Activated T-cell treated with anti-CD3 and anti-CD28 coated beads, Interleukin-2, amount 50 U/mL, for 72 hours (primary cell): ENCODE data around the gene PLCH1. TPM values are rescaled to one million over a fixed set of nuclear protein-coding genes. Genes with fewer than 3 reads are reported as not detected.
"Not testable (repeated sequence)": the region's sequence is repeated elsewhere in the genome, so short reads cannot be mapped to it uniquely, and the experiment has no call there.

Experiments
- ATAC-seq, 2 donors: fragments of 150-1000 bp; cut with Tn5 transposase; replicated peaks in 1 of 2; 2 replicates each; pipeline ENCODE4 v1.10.0; 2021; ENCODE audit warnings: moderate library complexity in 2 of 2, mild to moderate bottlenecking in 1 of 2
- DNase-seq, 2 donors: peaks; one replicate each; pipeline ENCODE4 v3.0.0; 2021 to 2022; ENCODE audit warnings: mixed read lengths in 1 of 2
- H3K27ac Mint-ChIP-seq: one replicate; pipeline ENCODE4 v1.8.0; 2022; ENCODE audit warnings: mild to moderate bottlenecking, moderate library complexity, mixed read lengths
- H3K27me3 Mint-ChIP-seq: one replicate; pipeline ENCODE4 v1.8.0; 2022; ENCODE audit warnings: low read depth, mixed read lengths
- H3K36me3 Mint-ChIP-seq, 2 donors: one replicate each; pipeline ENCODE4 v1.8.0; 2022; ENCODE audit warnings: mixed read lengths in 2 of 2, mild to moderate bottlenecking in 1 of 2; ENCODE audit not compliant: insufficient read depth in 2 of 2
- H3K4me1 Mint-ChIP-seq: one replicate; pipeline ENCODE4 v1.8.0; 2022; ENCODE audit warnings: low read depth, mixed read lengths
- H3K4me3 Mint-ChIP-seq, 2 donors: one replicate each; pipeline ENCODE4 v1.8.0; 2022; ENCODE audit warnings: mild to moderate bottlenecking in 2 of 2, mixed read lengths in 2 of 2, moderate library complexity in 2 of 2
- H3K9me3 Mint-ChIP-seq, 2 donors: one replicate each; pipeline ENCODE4 v1.8.0; 2022; ENCODE audit warnings: mixed read lengths in 2 of 2
- total RNA-seq, 2 donors: library from RNA; stranded (reverse); gene quantifications; one replicate each; pipeline ENCODE4 v1.2.3, GENCODE V29; 2022

Gene PLCH1
- total RNA-seq, 2 donors from 2014 or later: 0.14 to 1.1 TPM

DNA sequence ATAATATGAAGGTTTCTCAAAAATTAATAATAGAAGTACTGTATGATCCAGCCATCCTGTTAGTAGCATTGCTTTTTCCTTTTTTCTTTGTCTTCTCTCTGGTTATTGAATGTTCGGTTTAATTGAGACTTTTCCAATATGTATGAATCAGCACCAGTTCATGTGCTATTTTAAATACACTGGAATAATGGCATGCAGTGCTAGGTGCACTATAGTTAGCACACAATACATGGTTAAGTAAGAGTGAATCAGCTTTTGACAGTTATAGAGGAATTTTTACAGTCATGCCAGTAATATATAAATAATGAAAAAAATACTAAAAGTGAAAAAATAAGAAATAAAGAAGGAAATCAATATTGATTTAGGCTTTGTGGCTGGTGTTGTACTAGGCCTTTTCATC is 337.5 kb downstream of the PLCH1 start:
- Mint-ChIP-seq H3K4me1 (no peaks in the 10 kb centered on the region), H3K36me3 (no peaks in the 10 kb centered on the region), H3K4me3 (no peak overlapping the region), H3K9me3 (no peaks in the 10 kb centered on the region), H3K27ac (no peak overlapping the region), H3K27me3 (no peaks in the 10 kb centered on the region)
- ATAC-seq (no peak), DNase-seq (no peak)

DNA sequence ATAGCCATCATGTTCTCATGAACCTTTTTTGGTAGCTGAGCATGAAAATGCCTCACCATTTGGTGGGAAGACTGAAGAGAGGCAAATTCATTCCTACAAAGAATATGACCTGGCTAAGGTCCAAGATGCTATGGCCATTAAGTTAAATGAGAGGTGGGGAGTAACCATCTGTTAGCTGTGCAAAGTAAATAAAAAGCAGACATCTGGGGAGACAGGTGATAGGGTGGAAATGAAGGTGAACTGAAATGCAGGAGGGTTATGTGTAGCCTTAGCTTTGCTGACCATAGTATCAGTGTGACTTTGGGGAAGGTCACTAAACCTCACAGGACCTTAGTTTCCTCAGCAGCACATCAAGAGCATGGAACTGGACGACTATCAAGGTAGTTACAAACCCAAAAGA is 340.4 kb downstream of the PLCH1 start:
- H3K9me3 Mint-ChIP-seq: no peaks in the 10 kb centered on the region
- H3K27ac Mint-ChIP-seq: no peak overlapping the region
- no peak overlapping the region for H3K4me3 Mint-ChIP-seq
- H3K4me1 Mint-ChIP-seq: no peaks in the 10 kb centered on the region
- no peaks in the 10 kb centered on the region for H3K36me3 Mint-ChIP-seq
- ATAC-seq (no peak), DNase-seq (no peak)
- H3K27me3 Mint-ChIP-seq: no peaks in the 10 kb centered on the region

DNA sequence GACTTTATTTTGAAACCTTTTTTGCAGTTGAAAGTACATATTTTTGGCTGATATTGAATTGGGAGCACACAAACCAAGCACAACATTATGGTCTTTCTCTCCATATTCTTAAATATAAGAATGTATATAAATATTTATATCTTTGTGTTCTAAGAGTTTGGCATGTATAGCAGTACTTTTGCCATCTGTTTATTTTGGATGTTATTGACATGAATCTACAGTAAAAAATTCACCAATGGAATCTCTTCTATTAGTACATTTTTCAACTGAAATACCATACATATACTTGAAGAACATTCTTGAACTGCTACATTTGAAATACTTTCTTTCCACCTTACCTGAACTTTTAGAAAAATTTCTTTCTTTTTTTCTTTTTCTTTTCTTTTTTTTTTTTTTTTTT is 342.2 kb downstream of the PLCH1 start:
- no peaks in the 10 kb centered on the region for H3K36me3 Mint-ChIP-seq
- no peak for DNase-seq
- no peak overlapping the region for H3K4me3 Mint-ChIP-seq
- H3K27ac Mint-ChIP-seq: no peak overlapping the region
- H3K4me1 Mint-ChIP-seq: no peaks in the 10 kb centered on the region
- ATAC-seq: no peak
- no peaks in the 10 kb centered on the region for H3K9me3 Mint-ChIP-seq
- H3K27me3 Mint-ChIP-seq: no peaks in the 10 kb centered on the region

DNA sequence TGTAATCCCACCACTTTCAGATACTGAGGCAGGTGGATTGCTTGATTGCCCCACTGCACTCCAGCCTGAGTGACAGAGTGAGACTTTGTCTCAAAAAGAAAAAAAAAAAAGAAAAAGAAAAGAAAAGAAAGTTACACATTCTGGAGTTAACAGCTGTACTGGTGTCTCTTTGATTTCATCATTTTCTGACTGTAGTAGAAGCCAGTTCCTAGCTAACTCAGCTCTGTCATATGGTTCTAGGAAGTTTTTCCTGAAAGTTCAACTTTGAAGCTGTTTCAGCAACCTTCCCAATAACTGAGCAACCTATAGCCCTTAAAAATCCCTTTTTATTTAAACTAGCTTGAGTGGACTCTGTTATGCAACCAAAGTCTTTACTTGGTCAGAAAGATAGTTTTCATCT is 346.8 kb downstream of the PLCH1 start:
- ATAC-seq (no peak), DNase-seq (no peak)
- no peaks in the 10 kb centered on the region for H3K36me3 Mint-ChIP-seq
- no peak overlapping the region for H3K4me3 Mint-ChIP-seq
- H3K27ac Mint-ChIP-seq: no peak overlapping the region
- H3K4me1 Mint-ChIP-seq: no peaks in the 10 kb centered on the region
- no peaks in the 10 kb centered on the region for H3K9me3 Mint-ChIP-seq
- no peaks in the 10 kb centered on the region for H3K27me3 Mint-ChIP-seq

DNA sequence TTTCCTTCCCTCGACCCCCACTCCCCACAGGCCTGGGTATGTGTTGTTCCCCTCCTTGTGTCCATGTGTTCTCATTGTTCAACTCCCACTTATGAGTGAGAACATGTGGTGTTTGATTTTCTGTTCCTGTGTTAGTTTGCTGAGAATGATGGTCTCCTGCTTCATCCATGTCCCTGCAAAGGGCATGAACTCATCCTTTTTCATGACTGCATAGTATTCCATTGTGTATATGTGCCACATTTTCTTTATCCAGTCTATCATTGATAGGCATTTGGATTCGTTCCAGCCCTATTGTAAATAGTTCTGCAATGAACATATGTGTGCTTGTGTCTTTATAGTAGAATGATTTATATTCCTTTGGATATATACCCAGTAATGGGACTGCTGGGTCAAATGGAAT is 350.0 kb downstream of the PLCH1 start:
- H3K27me3 Mint-ChIP-seq, H3K4me3 Mint-ChIP-seq, H3K36me3 Mint-ChIP-seq, H3K9me3 Mint-ChIP-seq, H3K27ac Mint-ChIP-seq, DNase-seq, H3K4me1 Mint-ChIP-seq, ATAC-seq: not testable (repeated sequence)

DNA sequence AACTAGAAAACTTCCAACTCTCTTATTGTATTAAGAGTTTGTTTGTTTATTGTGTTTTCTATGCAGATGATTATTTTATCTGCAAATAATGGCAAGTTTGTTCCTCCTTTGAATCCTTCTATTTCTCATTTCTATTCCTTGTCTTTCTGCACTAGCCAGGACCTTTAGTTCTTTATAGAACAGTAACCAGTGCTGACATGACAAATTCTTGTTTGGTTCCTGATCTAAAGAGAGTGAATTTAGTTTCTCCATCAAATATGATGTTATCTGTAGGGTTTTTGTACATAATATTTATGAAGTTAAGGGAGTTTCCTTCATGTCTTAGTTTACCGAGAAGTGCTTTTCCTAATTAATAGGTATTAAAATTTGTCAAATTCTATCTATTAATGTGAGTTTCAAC is 350.6 kb downstream of the PLCH1 start:
- Mint-ChIP-seq H3K4me1 (no peaks in the 10 kb centered on the region), H3K36me3 (no peaks in the 10 kb centered on the region), H3K4me3 (no peak overlapping the region), H3K27me3 (no peaks in the 10 kb centered on the region), H3K9me3 (no peaks in the 10 kb centered on the region), H3K27ac (no peak overlapping the region)
- no peak for ATAC-seq
- DNase-seq: no peak

DNA sequence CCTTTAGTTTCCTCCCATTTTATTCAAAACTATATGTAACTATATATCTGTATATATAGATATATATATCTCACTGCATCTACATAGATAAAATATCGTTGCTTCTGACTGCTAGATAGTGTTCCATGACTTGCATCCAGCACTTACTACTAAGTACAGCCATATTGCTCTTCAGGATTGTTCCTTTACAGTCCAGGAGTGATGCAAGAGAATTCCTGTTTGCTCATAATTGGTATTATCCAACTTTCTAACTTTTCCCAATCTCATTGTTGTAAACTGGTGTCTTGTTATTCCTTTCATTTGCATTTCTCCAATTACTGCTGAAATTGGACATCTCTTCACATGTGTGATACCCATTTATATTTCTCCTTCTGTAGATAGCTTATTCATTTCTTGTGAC is 351.6 kb downstream of the PLCH1 start:
- ATAC-seq: no peak
- Mint-ChIP-seq H3K9me3 (no peaks in the 10 kb centered on the region), H3K27ac (no peak overlapping the region)

DNA sequence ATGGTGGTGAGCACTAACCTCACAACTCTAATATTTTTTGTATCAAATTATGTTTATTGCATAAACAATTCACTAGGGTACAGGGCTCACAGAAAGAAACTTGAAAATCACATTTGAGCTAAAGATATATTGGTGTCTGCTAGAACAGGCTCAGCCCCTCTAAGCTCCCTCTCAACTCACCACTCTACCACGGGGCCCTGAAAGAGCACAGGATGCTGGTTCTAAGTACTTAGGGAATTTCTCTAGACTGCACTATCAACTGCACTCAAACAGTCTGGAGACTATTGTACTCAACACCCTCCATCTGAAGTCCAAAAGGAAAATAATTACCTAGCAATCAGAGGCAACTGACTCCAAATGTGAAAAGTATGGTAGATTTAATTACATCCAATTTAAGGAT is 352.7 kb downstream of the PLCH1 start:
- Mint-ChIP-seq H3K4me3 (no peak overlapping the region), H3K9me3 (no peaks in the 10 kb centered on the region), H3K27ac (no peak overlapping the region), H3K27me3 (no peaks in the 10 kb centered on the region), H3K36me3 (no peaks in the 10 kb centered on the region), H3K4me1 (no peaks in the 10 kb centered on the region)
- DNase-seq: no peak
- no peak for ATAC-seq

More for the DNA sequence above, 351.6 kb downstream of the PLCH1 start:
- no peak overlapping the region for H3K4me3 Mint-ChIP-seq
- no peaks in the 10 kb centered on the region for H3K36me3 Mint-ChIP-seq
- no peaks in the 10 kb centered on the region for H3K27me3 Mint-ChIP-seq
- DNase-seq: no peak
- H3K4me1 Mint-ChIP-seq: no peaks in the 10 kb centered on the region

DNA sequence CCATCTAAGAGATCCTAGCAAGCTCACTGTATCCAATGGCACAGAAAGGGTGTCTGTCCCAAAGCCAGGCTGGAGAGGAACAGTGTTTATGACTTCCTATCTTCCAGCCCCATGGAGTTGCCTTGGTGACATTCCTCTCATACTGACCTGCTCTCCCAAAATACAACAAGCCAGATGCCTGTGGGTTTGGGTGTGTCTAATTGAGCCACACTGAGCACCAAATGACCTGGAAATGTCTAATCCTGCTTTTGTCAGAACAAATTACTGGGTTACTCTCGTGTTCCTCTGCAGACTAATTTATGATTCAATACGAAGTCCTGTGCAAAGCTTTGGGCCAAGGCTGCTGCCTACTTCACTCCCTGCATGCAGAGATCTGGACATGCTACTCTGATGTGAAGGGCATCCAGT is 353.3 kb downstream of the PLCH1 start:
- Mint-ChIP-seq H3K27me3 (no peaks in the 10 kb centered on the region), H3K36me3 (no peaks in the 10 kb centered on the region), H3K4me1 (no peaks in the 10 kb centered on the region), H3K4me3 (no peak overlapping the region), H3K9me3 (no peaks in the 10 kb centered on the region), H3K27ac (no peak overlapping the region)
- ATAC-seq (no peak), DNase-seq (no peak)

DNA sequence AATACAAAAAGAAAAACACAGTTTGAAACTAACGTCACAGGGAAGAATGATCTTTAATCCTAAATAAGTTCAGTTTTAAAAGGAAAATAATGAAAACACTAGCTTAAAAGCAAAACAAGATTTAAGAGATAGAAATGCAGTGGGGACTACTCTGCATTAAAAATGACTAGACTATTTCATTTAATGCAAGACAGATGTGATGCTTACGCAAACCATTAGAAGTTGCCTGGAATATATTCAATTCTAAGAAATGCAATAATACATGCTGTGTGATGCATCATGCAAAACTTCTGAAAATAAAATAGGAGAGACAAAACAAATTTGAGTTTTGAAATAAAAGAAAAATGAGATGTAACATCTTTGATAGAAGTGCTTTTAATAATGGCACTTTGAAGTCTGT is 353.8 kb downstream of the PLCH1 start:
- no peaks in the 10 kb centered on the region for H3K27me3 Mint-ChIP-seq
- DNase-seq: no peak
- H3K9me3 Mint-ChIP-seq: no peaks in the 10 kb centered on the region
- H3K36me3 Mint-ChIP-seq: no peaks in the 10 kb centered on the region
- H3K4me3 Mint-ChIP-seq: no peak overlapping the region
- no peak overlapping the region for H3K27ac Mint-ChIP-seq
- H3K4me1 Mint-ChIP-seq: no peaks in the 10 kb centered on the region
- no peak for ATAC-seq

DNA sequence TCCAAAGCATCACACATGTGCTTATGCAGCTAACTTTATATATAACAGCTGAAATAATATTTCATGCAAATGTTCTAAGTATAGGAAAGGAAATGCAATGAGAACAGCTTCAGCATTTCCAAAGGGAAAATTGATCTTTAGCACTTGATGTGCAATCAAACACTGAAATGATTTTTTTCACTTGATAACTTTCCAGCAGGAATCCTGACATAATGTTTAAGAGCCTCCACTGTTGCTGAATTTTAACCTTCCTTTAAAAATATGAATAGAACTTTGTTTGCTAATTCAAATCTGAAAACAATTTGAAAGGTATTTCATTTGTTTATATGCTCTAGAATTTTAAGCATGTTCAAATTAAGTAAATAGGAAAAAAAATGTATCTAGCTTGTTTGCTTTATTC is 354.5 kb downstream of the PLCH1 start:
- no peak overlapping the region for H3K4me3 Mint-ChIP-seq
- H3K36me3 Mint-ChIP-seq: no peaks in the 10 kb centered on the region
- no peak for DNase-seq
- no peaks in the 10 kb centered on the region for H3K4me1 Mint-ChIP-seq
- H3K9me3 Mint-ChIP-seq: no peaks in the 10 kb centered on the region
- ATAC-seq: no peak
- H3K27ac Mint-ChIP-seq: no peak overlapping the region
- no peaks in the 10 kb centered on the region for H3K27me3 Mint-ChIP-seq

DNA sequence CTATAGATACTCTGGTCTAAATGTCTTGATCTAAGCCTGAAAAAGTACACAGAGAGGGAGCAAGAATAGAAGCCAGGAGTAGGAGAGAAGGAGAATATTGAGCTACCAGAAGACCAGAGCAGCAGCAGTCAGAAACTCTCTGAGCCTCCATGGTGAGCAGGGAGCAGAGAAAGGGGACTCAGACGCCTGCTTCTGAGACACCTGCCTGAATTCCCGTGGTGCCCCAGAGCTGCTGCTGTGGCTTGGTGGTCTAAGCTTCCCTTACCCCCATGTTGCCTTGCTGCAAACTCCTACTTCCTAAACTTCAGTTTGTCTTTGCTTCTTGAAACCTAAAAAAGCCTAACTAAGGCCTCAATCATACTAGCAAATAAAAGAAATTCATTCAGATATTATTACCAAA is 356.5 kb downstream of the PLCH1 start:
- Mint-ChIP-seq H3K9me3 (no peaks in the 10 kb centered on the region), H3K4me3 (no peak overlapping the region), H3K36me3 (no peaks in the 10 kb centered on the region), H3K27me3 (no peaks in the 10 kb centered on the region), H3K27ac (no peak overlapping the region), H3K4me1 (no peaks in the 10 kb centered on the region)
- DNase-seq (no peak), ATAC-seq (no peak)

DNA sequence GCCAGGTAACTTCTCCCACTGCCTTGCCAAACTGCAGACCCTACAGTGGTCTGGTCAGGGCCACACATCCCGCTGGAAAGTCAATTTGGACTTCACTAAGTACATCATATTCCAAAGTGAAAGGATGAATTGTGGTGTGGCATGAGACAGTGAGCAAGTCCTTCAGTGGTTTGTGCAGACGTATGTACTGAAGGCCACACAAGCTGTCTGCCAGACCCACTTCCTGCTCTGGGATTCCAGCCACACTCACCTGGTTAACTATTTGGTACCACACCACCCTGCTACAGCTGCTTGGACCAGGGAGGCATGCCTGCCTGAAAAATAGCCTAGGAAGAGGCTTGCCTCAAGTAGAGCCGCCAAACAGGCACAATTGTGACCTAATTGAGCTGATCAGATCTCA is 357.3 kb downstream of the PLCH1 start:
- Mint-ChIP-seq H3K27me3 (no peaks in the 10 kb centered on the region), H3K4me3 (no peak overlapping the region), H3K9me3 (no peaks in the 10 kb centered on the region), H3K36me3 (no peaks in the 10 kb centered on the region), H3K4me1 (no peaks in the 10 kb centered on the region), H3K27ac (no peak overlapping the region)
- no peak for DNase-seq
- no peak for ATAC-seq

DNA sequence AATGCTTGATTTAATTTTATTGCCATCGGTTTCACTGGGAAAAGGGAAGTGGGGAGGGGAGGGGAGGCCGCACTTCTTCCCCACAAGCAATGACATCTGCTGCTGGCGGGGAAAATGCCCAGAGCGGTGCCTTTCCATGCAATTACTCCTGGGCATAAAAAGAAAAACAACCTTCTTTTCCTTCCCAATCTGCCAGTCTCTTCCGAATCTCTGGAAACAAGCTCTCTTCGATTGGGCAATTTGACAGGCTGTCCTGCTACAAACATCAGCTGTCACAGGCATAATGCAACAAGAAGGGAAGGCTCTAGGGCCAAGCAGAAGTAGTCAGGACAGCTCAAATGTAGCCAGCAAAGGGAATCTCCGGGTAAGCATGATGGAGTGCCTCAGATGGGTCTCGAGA is 358.0 kb downstream of the PLCH1 start:
- Mint-ChIP-seq H3K4me3 (no peak overlapping the region), H3K27ac (no peak overlapping the region), H3K36me3 (no peaks in the 10 kb centered on the region), H3K27me3 (no peaks in the 10 kb centered on the region), H3K9me3 (no peaks in the 10 kb centered on the region), H3K4me1 (no peaks in the 10 kb centered on the region)
- DNase-seq: no peak
- ATAC-seq: no peak
